Hepatic stellate cell (primary cell): ENCODE measurements around the gene RBM20.
"Not testable (repeated sequence)": the region's sequence is repeated elsewhere in the genome, so short reads cannot be mapped to it uniquely, and the experiment has no call there.

Experiments
- DNase-seq: peaks from one replicate; pipeline ENCODE4 v3.0.0; 2011; ENCODE audit warnings: low spot score

The RBM20 gene

GRCh38 chr10:110625356-110625894 is 18.7 kb upstream of the RBM20 start:
- no peak for DNase-seq

- DNase-seq = no peak
Measured at GRCh38 chr10:110625951-110626855, 17.9 kb upstream of the RBM20 start.

- DNase-seq = no peak
Measured at GRCh38 chr10:110628161-110628560, 16.0 kb upstream of the RBM20 start.

GRCh38 chr10:110629680-110630191 is 14.4 kb upstream of the RBM20 start:
- DNase-seq = peak; percentile 81

GRCh38 chr10:110631934-110632333 is 12.2 kb upstream of the RBM20 start:
- DNase-seq = no peak

- DNase-seq = no peak
Measured at GRCh38 chr10:110632591-110633215, 11.4 kb upstream of the RBM20 start.

GRCh38 chr10:110634527-110635209 is 9.5 kb upstream of the RBM20 start:
- DNase-seq = no peak

GRCh38 chr10:110636572-110636931 is 7.6 kb upstream of the RBM20 start:
- no peak for DNase-seq

GRCh38 chr10:110636932-110637557 is 7.1 kb upstream of the RBM20 start:
- DNase-seq = no peak

- DNase-seq = no peak
Measured at GRCh38 chr10:110637558-110638053, 6.5 kb upstream of the RBM20 start.

GRCh38 chr10:110638319-110638718 is 5.8 kb upstream of the RBM20 start:
- no peak for DNase-seq

GRCh38 chr10:110639046-110639445 is 5.1 kb upstream of the RBM20 start:
- not testable (repeated sequence) for DNase-seq

- not testable (repeated sequence) for DNase-seq
Measured at GRCh38 chr10:110639858-110640257, 4.3 kb upstream of the RBM20 start.

GRCh38 chr10:110641256-110641655 is 2.9 kb upstream of the RBM20 start:
- DNase-seq = no peak

- DNase-seq = no peak
Measured at GRCh38 chr10:110642204-110643034, 1.7 kb upstream of the RBM20 start.

GRCh38 chr10:110643035-110643652 is 992 bp upstream of the RBM20 start:
- no peak for DNase-seq

- no peak for DNase-seq
Measured at GRCh38 chr10:110644598-110645462, 694 bp downstream of the RBM20 start.

- DNase-seq = no peak
Measured at GRCh38 chr10:110646417-110647135, 2.4 kb downstream of the RBM20 start.

- DNase-seq = no peak
Measured at GRCh38 chr10:110647136-110647430, 2.9 kb downstream of the RBM20 start.
